Nephron (organoid): ENCODE data around the gene MMP15.

ENCODE experiments used
- H3K27ac Mint-ChIP-seq, 3 experiments: 2 replicates each; pipeline ENCODE4 v1.8.0; 2020; ENCODE audit warnings: mixed read lengths in 3 of 3, mild to moderate bottlenecking in 2 of 3, moderate library complexity in 1 of 3
- H3K27me3 Mint-ChIP-seq: 2 replicates; pipeline ENCODE4 v1.8.0; 2021; ENCODE audit warnings: low read depth, mild to moderate bottlenecking, moderate library complexity, mixed read lengths
- H3K36me3 Mint-ChIP-seq: 2 replicates; pipeline ENCODE4 v1.8.0; 2020; ENCODE audit warnings: low read depth, mixed read lengths
- H3K4me1 Mint-ChIP-seq: 2 replicates; pipeline ENCODE4 v1.8.0; 2020; ENCODE audit warnings: mixed read lengths
- H3K4me3 Mint-ChIP-seq, 3 experiments: 2 replicates each; pipeline ENCODE4 v1.8.0; 2020; ENCODE audit warnings: mild to moderate bottlenecking in 3 of 3, mixed read lengths in 3 of 3, moderate library complexity in 2 of 3
- H3K9me3 Mint-ChIP-seq: 2 replicates; pipeline ENCODE4 v1.8.0; 2020; ENCODE audit warnings: mixed read lengths
- CTCF ChIP-seq, 3 experiments: fragments of 200-600 bp; sonication (generic); IDR thresholded peaks; one replicate each; pipeline ENCODE4 v1.5.0; 2021; ENCODE audit warnings: antibody characterized with exemption in 3 of 3; ENCODE audit not compliant: unreplicated experiment in 3 of 3

Gene MMP15

GRCh38 chr16:58011652-58012051 is 13.9 kb upstream of the MMP15 start:
- no peaks in the 10 kb centered on the region for H3K27me3 Mint-ChIP-seq
- H3K4me3 Mint-ChIP-seq: no peak overlapping the region
- TF ChIP-seq CTCF (IDR thresholded peaks at IDR 0.05; ENCODE audit: unreplicated experiment in 3 of 3): no peak
- H3K4me1 Mint-ChIP-seq: peaks cover 7% of the 10 kb centered on the region
- H3K27ac Mint-ChIP-seq: no peak overlapping the region
- peaks cover 35% of the 10 kb centered on the region for H3K36me3 Mint-ChIP-seq
- peaks cover 3% of the 10 kb centered on the region for H3K9me3 Mint-ChIP-seq

GRCh38 chr16:58012481-58012880 is 13.1 kb upstream of the MMP15 start:
- H3K36me3 Mint-ChIP-seq: peaks cover 29% of the 10 kb centered on the region
- H3K4me3 Mint-ChIP-seq: no peak overlapping the region
- TF ChIP-seq CTCF (IDR thresholded peaks at IDR 0.05; ENCODE audit: unreplicated experiment in 3 of 3): no peak
- H3K4me1 Mint-ChIP-seq: peaks cover 7% of the 10 kb centered on the region
- H3K27me3 Mint-ChIP-seq: no peaks in the 10 kb centered on the region
- H3K9me3 Mint-ChIP-seq: no peaks in the 10 kb centered on the region
- no peak overlapping the region for H3K27ac Mint-ChIP-seq

- TF ChIP-seq CTCF (IDR thresholded peaks at IDR 0.05; ENCODE audit: unreplicated experiment in 3 of 3): no peak
- peaks cover 24% of the 10 kb centered on the region for H3K36me3 Mint-ChIP-seq
- no peak overlapping the region for H3K4me3 Mint-ChIP-seq
- no peaks in the 10 kb centered on the region for H3K9me3 Mint-ChIP-seq
- H3K27ac Mint-ChIP-seq: no peak overlapping the region
- no peaks in the 10 kb centered on the region for H3K27me3 Mint-ChIP-seq
- peaks cover 7% of the 10 kb centered on the region for H3K4me1 Mint-ChIP-seq
Measured at GRCh38 chr16:58013201-58013956, 12.2 kb upstream of the MMP15 start.

- Mint-ChIP-seq H3K27me3 (no peaks in the 10 kb centered on the region), H3K4me3 (no peak overlapping the region), H3K9me3 (no peaks in the 10 kb centered on the region), H3K27ac (no peak overlapping the region), H3K36me3 (no peaks in the 10 kb centered on the region), H3K4me1 (peaks cover 10% of the 10 kb centered on the region)
- no peak for TF ChIP-seq CTCF (IDR thresholded peaks at IDR 0.05; ENCODE audit: unreplicated experiment in 3 of 3)
Measured at GRCh38 chr16:58016840-58017446, 8.6 kb upstream of the MMP15 start.

GRCh38 chr16:58018803-58019202 is 6.8 kb upstream of the MMP15 start:
- H3K36me3 Mint-ChIP-seq: no peaks in the 10 kb centered on the region
- H3K27ac Mint-ChIP-seq: no peak overlapping the region
- no peak overlapping the region for H3K4me3 Mint-ChIP-seq
- no peak for TF ChIP-seq CTCF (IDR thresholded peaks at IDR 0.05; ENCODE audit: unreplicated experiment in 3 of 3)
- H3K4me1 Mint-ChIP-seq: peaks cover 27% of the 10 kb centered on the region
- no peaks in the 10 kb centered on the region for H3K9me3 Mint-ChIP-seq
- peaks cover 14% of the 10 kb centered on the region for H3K27me3 Mint-ChIP-seq
